Stimulated activated memory B cell treated with anti-CD40 and anti-IgM and Interleukin-4, amounts not matched to agents 10 μg/mL and 1 μg/mL and 100 μg/mL, for 72 hours (primary cell): ENCODE measurements around the gene MARCHF3.
"Not testable (repeated sequence)": the region's sequence is repeated elsewhere in the genome, so short reads cannot be mapped to it uniquely, and the experiment has no call there.

Experiments used
- ATAC-seq: fragments of 150-1000 bp; cut with Tn5 transposase; 2 replicates; pipeline ENCODE4 v1.10.0; 2021
- H3K27ac Mint-ChIP-seq: one replicate; pipeline ENCODE4 v1.8.0; 2022; ENCODE audit warnings: mild to moderate bottlenecking, mixed read lengths
- H3K27me3 Mint-ChIP-seq: one replicate; pipeline ENCODE4 v1.8.0; 2022; ENCODE audit warnings: mixed read lengths
- H3K36me3 Mint-ChIP-seq: one replicate; pipeline ENCODE4 v1.8.0; 2022; ENCODE audit warnings: mixed read lengths
- H3K4me1 Mint-ChIP-seq: one replicate; pipeline ENCODE4 v1.8.0; 2022; ENCODE audit warnings: mixed read lengths
- H3K4me3 Mint-ChIP-seq: one replicate; pipeline ENCODE4 v1.8.0; 2022; ENCODE audit warnings: mild to moderate bottlenecking, moderate library complexity, mixed read lengths
- H3K9me3 Mint-ChIP-seq: one replicate; pipeline ENCODE4 v1.8.0; 2022; ENCODE audit warnings: mixed read lengths

MARCHF3 gene

DNA sequence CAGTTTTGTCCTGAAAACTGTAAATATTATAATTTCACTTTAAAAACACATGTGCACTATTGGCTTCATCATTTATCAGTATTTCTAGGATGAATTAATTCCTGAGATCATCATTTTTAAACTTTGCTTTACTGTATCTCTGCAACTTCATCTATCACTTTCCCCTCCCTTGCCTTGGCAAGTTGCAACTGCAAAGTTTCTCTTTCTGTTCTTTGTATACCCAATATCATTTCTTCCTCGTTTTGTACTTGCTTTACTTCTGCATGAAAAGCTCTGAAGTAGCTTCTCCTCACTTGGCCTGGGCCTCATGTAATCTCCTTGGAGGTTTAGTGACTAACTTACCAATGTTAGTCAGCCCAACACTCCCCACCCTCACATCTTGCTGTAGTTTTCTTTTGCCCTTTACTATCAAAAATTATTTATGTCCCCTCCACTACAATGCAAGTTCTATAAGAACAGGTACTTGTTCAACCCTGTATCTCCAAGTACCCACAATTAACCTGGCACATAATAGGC lies 30.2 kb upstream of the MARCHF3 start:
- Mint-ChIP-seq H3K9me3 (no peaks in the 10 kb centered on the region), H3K36me3 (peaks cover 40% of the 10 kb centered on the region), H3K4me3 (no peak overlapping the region), H3K4me1 (peaks cover 12% of the 10 kb centered on the region), H3K27ac (peak overlapping the region; percentile 10), H3K27me3 (no peaks in the 10 kb centered on the region)
- no peak for ATAC-seq

- H3K4me1 Mint-ChIP-seq: peaks cover 12% of the 10 kb centered on the region
Measured at GRCh38 chr5:127056896-127057295, 26.5 kb upstream of the MARCHF3 start.

DNA sequence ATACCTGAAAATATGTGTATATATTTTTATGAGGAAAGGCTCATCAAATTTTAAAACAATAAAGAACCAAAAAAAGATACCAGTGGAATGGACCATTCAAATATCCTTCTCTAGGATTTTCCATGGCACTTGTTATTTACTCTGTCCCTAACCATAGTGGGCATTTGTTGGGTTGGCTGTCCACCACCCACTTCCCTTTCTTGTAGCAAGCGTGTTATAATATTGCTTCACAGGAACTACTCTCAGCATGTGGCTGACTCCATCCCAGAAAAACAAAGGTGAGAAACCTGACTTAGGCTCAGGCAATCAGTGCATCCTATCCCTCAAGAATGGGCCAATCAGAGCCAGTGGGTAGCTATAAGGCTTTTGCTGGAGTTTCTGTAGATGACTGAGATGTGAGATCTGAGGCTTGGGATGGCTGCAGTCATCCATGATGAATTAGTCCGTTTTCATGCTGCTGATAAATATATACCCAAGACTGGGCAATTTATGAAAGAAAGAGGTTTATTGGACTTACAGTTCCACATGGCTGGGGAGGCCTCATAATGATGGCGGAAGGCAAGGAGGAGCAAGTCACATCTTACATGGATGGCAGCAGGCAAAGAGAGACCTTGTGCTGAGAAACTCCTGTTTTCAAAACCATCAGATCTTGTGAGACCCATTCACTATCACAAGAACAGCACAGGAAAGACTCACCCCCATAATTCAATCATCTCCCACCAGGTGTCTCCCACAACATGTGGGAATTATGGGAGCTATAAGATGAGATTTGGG lies 25.7 kb upstream of the MARCHF3 start:
- Mint-ChIP-seq H3K4me3 (no peak overlapping the region), H3K36me3 (peaks cover 58% of the 10 kb centered on the region), H3K27ac (no peak overlapping the region)

More at GRCh38 chr5:127056896-127057295, 26.5 kb upstream of the MARCHF3 start:
- Mint-ChIP-seq H3K27ac (no peak overlapping the region), H3K9me3 (no peaks in the 10 kb centered on the region), H3K36me3 (peaks cover 61% of the 10 kb centered on the region), H3K27me3 (no peaks in the 10 kb centered on the region), H3K4me3 (no peak overlapping the region)
- ATAC-seq: no peak

GRCh38 chr5:127053551-127053950 lies 23.2 kb upstream of the MARCHF3 start:
- not testable (repeated sequence) for H3K27me3 Mint-ChIP-seq, H3K4me1 Mint-ChIP-seq, ATAC-seq, H3K9me3 Mint-ChIP-seq, H3K27ac Mint-ChIP-seq, H3K4me3 Mint-ChIP-seq
- peaks cover 46% of the 10 kb centered on the region for H3K36me3 Mint-ChIP-seq

More for the DNA sequence above, 25.7 kb upstream of the MARCHF3 start:
- peaks cover 9% of the 10 kb centered on the region for H3K4me1 Mint-ChIP-seq
- ATAC-seq: no peak
- no peaks in the 10 kb centered on the region for H3K9me3 Mint-ChIP-seq
- no peaks in the 10 kb centered on the region for H3K27me3 Mint-ChIP-seq

DNA sequence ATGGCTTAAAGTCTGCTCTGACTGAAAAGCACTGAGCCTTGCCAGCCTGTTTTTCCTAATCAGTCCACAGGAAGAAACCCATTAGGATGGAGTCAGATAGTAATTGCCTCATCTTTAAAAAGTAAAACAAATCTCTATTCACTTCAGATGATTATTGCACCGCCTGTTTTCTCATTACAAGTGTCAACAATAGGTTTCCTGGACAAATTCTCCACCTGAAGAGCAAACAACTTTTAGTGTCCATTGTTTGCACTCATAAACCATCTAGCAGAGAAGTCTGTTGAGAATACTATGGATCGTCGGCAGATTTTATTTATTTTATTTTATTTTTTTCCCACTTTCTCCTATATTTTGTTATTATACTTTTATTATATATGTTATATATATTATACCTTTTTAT lies 22.7 kb upstream of the MARCHF3 start:
- Mint-ChIP-seq H3K9me3 (no peaks in the 10 kb centered on the region), H3K4me3 (no peak overlapping the region), H3K27me3 (no peaks in the 10 kb centered on the region), H3K4me1 (no peaks in the 10 kb centered on the region), H3K27ac (no peak overlapping the region), H3K36me3 (peaks cover 48% of the 10 kb centered on the region)
- no peak for ATAC-seq

DNA sequence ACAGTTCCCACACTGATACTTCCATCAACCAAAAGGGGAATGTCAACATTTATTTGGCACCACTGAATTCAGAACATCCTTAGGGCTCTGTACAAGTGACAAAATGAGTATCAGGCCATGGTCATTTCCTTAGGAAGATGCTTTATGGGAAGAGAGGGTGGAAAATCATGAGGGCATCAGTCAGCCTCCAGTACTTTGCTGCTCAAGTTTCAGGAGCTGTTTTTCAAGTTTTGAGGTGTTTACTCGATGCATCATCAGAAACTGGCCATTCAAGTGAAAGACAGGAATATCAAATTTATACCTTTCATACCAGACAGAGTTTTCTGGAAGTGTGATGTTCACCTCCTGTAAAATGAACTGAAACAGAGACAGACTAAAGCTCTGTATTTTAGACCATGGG lies 21.2 kb upstream of the MARCHF3 start:
- Mint-ChIP-seq H3K9me3 (no peaks in the 10 kb centered on the region), H3K36me3 (peaks cover 37% of the 10 kb centered on the region), H3K27ac (no peak overlapping the region), H3K4me3 (no peak overlapping the region), H3K27me3 (no peaks in the 10 kb centered on the region), H3K4me1 (no peaks in the 10 kb centered on the region)
- no peak for ATAC-seq

DNA sequence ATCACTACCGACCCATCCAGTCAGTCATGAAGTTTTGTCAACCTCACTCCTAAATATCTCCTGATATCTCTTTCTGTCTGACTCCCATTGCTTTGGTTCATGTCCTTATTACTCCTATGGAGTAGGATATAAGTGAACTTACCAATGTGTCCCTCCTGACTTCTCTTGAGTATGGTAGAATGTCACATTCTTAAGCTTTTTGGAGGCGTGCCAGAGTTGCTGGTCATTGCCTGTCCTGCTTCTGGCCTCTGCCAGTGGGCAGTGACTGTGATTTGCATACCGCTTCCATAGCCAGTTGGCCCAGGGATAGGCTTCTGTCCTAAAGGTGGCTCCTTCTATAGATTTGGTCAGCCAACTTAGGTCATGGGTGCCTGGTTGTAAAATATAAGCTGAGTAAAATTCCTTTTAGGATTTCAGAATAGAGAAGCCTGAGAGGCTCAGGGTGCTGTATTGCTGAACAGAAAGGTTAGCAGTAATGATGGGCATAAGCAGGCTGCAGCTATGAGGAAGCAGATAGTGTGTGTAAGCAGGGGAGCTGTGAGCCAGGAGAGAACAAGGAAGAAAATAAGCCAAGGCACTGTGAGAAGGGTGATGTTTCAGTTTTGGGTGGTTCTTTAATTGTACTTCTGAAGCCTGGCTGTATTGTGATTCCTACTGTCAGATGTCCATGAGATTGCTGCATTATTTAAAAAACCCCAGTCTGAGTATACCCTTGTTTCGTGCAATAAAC lies 16.1 kb upstream of the MARCHF3 start:
- no peak overlapping the region for H3K4me3 Mint-ChIP-seq
- no peaks in the 10 kb centered on the region for H3K9me3 Mint-ChIP-seq
- H3K36me3 Mint-ChIP-seq: peaks cover 6% of the 10 kb centered on the region
- ATAC-seq: no peak
- H3K27ac Mint-ChIP-seq: no peak overlapping the region
- H3K27me3 Mint-ChIP-seq: no peaks in the 10 kb centered on the region
- H3K4me1 Mint-ChIP-seq: no peaks in the 10 kb centered on the region

- no peak for ATAC-seq
- H3K4me1 Mint-ChIP-seq: no peaks in the 10 kb centered on the region
- peaks cover 9% of the 10 kb centered on the region for H3K36me3 Mint-ChIP-seq
- no peak overlapping the region for H3K4me3 Mint-ChIP-seq
- H3K27ac Mint-ChIP-seq: no peak overlapping the region
- H3K27me3 Mint-ChIP-seq: no peaks in the 10 kb centered on the region
- H3K9me3 Mint-ChIP-seq: no peaks in the 10 kb centered on the region
Measured at GRCh38 chr5:127042593-127042992, 12.2 kb upstream of the MARCHF3 start.

DNA sequence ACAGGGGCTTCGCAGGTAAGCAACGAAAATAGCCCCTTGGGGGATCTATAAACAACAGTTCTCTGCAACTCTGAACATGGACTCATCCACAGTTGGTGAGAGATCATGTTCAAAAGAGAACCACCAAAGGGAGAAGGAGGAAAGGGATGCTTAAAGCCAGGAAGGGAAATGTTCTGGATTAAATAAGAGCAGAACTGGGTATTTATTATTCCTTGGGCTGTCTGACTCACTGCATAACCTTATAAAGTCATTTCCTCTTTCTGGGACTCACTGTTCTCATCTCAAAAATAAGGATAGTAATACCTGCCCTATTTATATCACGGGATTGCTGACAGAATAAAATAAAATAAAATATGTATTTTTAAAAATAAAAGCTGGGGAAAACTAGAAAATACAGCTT lies 11.2 kb upstream of the MARCHF3 start:
- ATAC-seq: no peak
- H3K4me3 Mint-ChIP-seq: no peak overlapping the region

GRCh38 chr5:127040796-127041520 lies 10.6 kb upstream of the MARCHF3 start:
- Mint-ChIP-seq H3K36me3 (peaks cover 13% of the 10 kb centered on the region), H3K4me3 (no peak overlapping the region), H3K27me3 (no peaks in the 10 kb centered on the region), H3K9me3 (no peaks in the 10 kb centered on the region), H3K4me1 (no peaks in the 10 kb centered on the region), H3K27ac (no peak overlapping the region)
- ATAC-seq: no peak

More for the DNA sequence above, 11.2 kb upstream of the MARCHF3 start:
- peaks cover 13% of the 10 kb centered on the region for H3K36me3 Mint-ChIP-seq
- no peaks in the 10 kb centered on the region for H3K9me3 Mint-ChIP-seq
- no peaks in the 10 kb centered on the region for H3K4me1 Mint-ChIP-seq
- no peak overlapping the region for H3K27ac Mint-ChIP-seq
- H3K27me3 Mint-ChIP-seq: no peaks in the 10 kb centered on the region

DNA sequence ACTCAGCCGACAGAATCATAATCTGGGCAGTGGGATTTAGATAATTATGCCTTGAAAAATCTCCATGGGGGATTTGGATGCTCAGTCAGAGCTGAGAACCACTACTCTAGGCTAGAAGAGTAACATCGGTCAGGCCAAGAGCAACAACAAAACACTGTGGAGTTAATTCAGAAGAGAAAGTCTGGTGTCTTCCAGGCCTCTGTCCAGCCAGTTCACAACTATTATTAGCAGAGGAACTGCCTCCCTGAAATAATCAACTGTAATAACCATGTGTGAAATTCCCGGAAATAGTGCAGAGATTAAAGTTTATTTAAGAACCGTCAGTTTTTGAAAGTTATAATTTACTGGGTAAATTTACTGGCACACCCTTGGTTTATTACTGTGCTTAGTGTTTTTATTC lies 8.2 kb upstream of the MARCHF3 start:
- Mint-ChIP-seq H3K27me3 (no peaks in the 10 kb centered on the region), H3K36me3 (peaks cover 13% of the 10 kb centered on the region), H3K4me1 (no peaks in the 10 kb centered on the region), H3K27ac (no peak overlapping the region), H3K9me3 (no peaks in the 10 kb centered on the region), H3K4me3 (no peak overlapping the region)
- no peak for ATAC-seq

DNA sequence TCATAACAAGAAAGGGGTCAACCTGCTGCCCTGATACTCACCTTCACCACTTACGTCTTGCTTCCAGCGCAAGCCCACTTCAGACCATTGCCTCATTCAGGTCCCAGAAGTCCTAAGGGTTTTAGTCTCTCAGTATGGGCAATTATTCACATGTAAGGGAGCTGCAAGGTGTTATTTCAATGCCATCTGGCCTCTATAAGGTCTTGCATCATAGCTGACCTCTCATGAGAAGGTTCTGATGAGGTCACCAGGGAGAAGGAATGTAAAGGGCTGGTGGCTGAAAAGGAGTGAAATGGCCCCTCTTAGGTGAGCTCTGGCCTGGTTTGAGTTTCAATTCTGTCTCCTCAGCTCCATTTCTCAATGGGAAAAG lies 1.5 kb upstream of the MARCHF3 start:
- Mint-ChIP-seq H3K4me1 (peaks cover 29% of the 10 kb centered on the region), H3K9me3 (no peaks in the 10 kb centered on the region), H3K27ac (peak overlapping the region; percentile 77), H3K36me3 (peaks cover 5% of the 10 kb centered on the region), H3K4me3 (peak overlapping the region; percentile 94), H3K27me3 (no peaks in the 10 kb centered on the region)
- ATAC-seq: no peak

DNA sequence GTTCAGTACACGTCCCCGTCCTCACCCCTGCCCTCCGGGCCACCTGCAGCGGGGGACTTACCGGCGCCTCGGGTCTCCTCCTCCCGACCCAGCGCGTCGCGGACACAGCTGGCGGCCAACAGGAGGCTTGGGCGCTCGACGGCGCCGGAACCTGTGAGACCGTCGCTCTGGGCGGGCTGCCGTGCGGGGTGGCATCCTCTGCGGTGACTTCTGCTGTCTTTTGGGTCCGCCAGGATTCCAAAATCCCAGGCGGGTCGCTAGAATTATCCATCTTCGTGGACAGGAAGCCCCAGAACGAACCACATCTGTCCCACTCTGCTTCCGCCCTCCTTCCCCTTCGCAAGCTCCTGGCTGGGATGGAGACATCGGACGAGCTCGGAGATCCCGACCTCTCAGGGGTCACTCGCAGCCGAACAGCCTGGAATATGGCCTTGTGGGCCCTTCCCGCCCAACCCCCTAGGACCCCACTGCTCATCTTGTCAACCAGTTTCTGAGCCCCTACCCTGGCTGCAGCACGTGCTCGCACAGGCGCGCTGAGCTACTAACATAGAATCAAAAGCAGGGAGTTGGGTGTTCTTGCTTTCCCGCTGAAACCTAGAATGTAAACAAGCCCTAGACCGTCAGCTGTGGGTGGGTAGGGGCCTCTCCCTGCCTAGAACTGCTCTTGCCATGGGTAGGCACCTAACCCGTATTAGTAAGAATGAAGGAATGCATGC lies 947 bp upstream of the MARCHF3 start:
- H3K9me3 Mint-ChIP-seq: no peaks in the 10 kb centered on the region
- peak overlapping the region; percentile 94 for H3K4me3 Mint-ChIP-seq
- peaks cover 32% of the 10 kb centered on the region for H3K4me1 Mint-ChIP-seq
- H3K36me3 Mint-ChIP-seq: peaks cover 5% of the 10 kb centered on the region
- H3K27me3 Mint-ChIP-seq: no peaks in the 10 kb centered on the region
- H3K27ac Mint-ChIP-seq: peak overlapping the region; percentile 77
- ATAC-seq: peak; percentile 51

DNA sequence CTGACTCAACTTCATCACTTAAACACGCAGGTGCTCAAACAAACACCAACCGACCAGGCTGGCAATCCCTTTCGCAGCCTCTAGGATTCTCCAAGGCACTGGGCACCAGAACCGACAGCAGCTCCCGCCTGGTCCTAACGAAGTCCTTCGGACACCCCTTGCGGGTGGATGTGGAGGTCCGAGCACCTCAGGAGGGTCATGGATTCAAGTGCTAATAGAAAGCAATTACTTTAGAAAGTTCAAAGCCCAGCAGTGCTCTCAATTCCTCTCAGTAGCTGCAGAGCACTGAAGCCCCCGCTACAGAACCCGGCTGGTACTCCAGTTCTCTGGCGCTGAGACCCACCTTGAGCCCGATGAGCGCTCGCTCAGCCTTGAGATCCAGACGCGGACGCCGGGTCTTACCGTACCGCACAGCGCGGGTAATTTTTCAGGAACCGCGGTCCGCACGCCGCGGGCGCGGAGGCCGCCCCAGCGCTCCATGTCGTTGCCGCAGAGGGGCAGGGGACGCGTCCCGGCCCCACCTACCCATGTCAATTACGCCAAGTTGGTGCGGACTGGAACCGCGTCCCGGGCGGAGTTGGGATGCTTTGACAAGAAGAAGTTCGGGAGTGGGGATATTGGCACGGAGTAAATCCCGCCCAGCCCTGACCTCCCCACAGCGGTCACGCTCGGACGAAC lies 638 bp downstream of the MARCHF3 start:
- Mint-ChIP-seq H3K9me3 (no peaks in the 10 kb centered on the region), H3K27ac (peak overlapping the region; percentile 77), H3K27me3 (no peaks in the 10 kb centered on the region), H3K36me3 (peaks cover 5% of the 10 kb centered on the region), H3K4me1 (peaks cover 43% of the 10 kb centered on the region), H3K4me3 (peak overlapping the region; percentile 94)
- peak; percentile 2 for ATAC-seq
